ENCODE results near the gene ANKZF1.
A peak's percentile ranks its signal among the peaks of the same experiment; 100 is the strongest.

ANKZF1 gene

GRCh38 chr2:219229305-219230058 lies at the start of gene ANKZF1, which contains the start of gene ATG9A:
TSS of gene ANKZF1 (plus strand) at chr2:219229806. CDS start at chr2:219230258, 452 bp downstream.
TSS of gene ATG9A (minus strand) at chr2:219229636. CDS start at chr2:219228024, 1,612 bp downstream.
- Histone ChIP-seq H3K36me3 (ENCODE audit: control insufficient read depth, insufficient read depth, low read length) (peaks cover 9% of the 10 kb centered on the region), H3K4me1 (ENCODE audit: control insufficient read depth, insufficient read depth, low read length) (0 out of 2 replicates have a peak, but pooled peaks cover 3% of the 10 kb centered on the region), H3K9me3 (ENCODE audit: control insufficient read depth, insufficient read depth, low read length) (no peaks in the 10 kb centered on the region), H3K4me3 (ENCODE audit: low read length) (peak within 1 kb of the TSS; percentile 89), H3K27ac (ENCODE audit: low read length) (no peak within 1 kb of the TSS), H3K27me3 (ENCODE audit: control insufficient read depth, insufficient read depth, low read length) (no peaks in the 10 kb centered on the region)
- no peak for DNase-seq (ENCODE audit: low read depth, low spot score)
- no CpG with 5 or more reads among the region's 80 CpGs for WGBS (ENCODE audit: insufficient coverage, insufficient read length)

- WGBS (ENCODE audit: insufficient coverage, insufficient read length), result no CpG with 5 or more reads among the region's 5 CpGs
- 0 out of 2 replicates have a peak, but pooled peaks cover 1% of the 10 kb centered on the region for H3K4me1 ChIP-seq (ENCODE audit: control insufficient read depth, insufficient read depth, low read length)
- no peak for DNase-seq (ENCODE audit: low read depth, low spot score)
- peaks cover 32% of the 10 kb centered on the region for H3K36me3 ChIP-seq (ENCODE audit: control insufficient read depth, insufficient read depth, low read length)
- H3K4me3 ChIP-seq (ENCODE audit: low read length), result no peak overlapping the region
- H3K9me3 ChIP-seq (ENCODE audit: control insufficient read depth, insufficient read depth, low read length), result no peaks in the 10 kb centered on the region
- H3K27me3 ChIP-seq (ENCODE audit: control insufficient read depth, insufficient read depth, low read length), result no peaks in the 10 kb centered on the region
- no peak overlapping the region for H3K27ac ChIP-seq (ENCODE audit: low read length)
These were observed 48.6 kb upstream of the ANKZF1 start for GRCh38 chr2:219180961-219181360.

- H3K4me3 ChIP-seq (ENCODE audit: low read length), result no peak overlapping the region
- no CpG with 5 or more reads among the region's 6 CpGs for WGBS (ENCODE audit: insufficient coverage, insufficient read length)
These were observed 48.1 kb upstream of the ANKZF1 start for GRCh38 chr2:219181531-219181930.

GRCh38 chr2:219182331-219183150 lies 47.1 kb upstream of the ANKZF1 start:
- Histone ChIP-seq H3K27me3 (ENCODE audit: control insufficient read depth, insufficient read depth, low read length) (no peaks in the 10 kb centered on the region), H3K4me3 (ENCODE audit: low read length) (no peak overlapping the region), H3K9me3 (ENCODE audit: control insufficient read depth, insufficient read depth, low read length) (no peaks in the 10 kb centered on the region), H3K27ac (ENCODE audit: low read length) (no peak overlapping the region), H3K36me3 (ENCODE audit: control insufficient read depth, insufficient read depth, low read length) (peaks cover 32% of the 10 kb centered on the region), H3K4me1 (ENCODE audit: control insufficient read depth, insufficient read depth, low read length) (0 out of 2 replicates have a peak, but pooled peaks cover 1% of the 10 kb centered on the region)
- DNase-seq (ENCODE audit: low read depth, low spot score), result no peak
- no CpG with 5 or more reads among the region's 8 CpGs for WGBS (ENCODE audit: insufficient coverage, insufficient read length)

More at GRCh38 chr2:219181531-219181930, 48.1 kb upstream of the ANKZF1 start:
- no peaks in the 10 kb centered on the region for H3K27me3 ChIP-seq (ENCODE audit: control insufficient read depth, insufficient read depth, low read length)
- H3K36me3 ChIP-seq (ENCODE audit: control insufficient read depth, insufficient read depth, low read length), result peaks cover 32% of the 10 kb centered on the region
- 0 out of 2 replicates have a peak, but pooled peaks cover 1% of the 10 kb centered on the region for H3K4me1 ChIP-seq (ENCODE audit: control insufficient read depth, insufficient read depth, low read length)
- no peaks in the 10 kb centered on the region for H3K9me3 ChIP-seq (ENCODE audit: control insufficient read depth, insufficient read depth, low read length)
- no peak for DNase-seq (ENCODE audit: low read depth, low spot score)
- no peak overlapping the region for H3K27ac ChIP-seq (ENCODE audit: low read length)

GRCh38 chr2:219183151-219183772 lies 46.3 kb upstream of the ANKZF1 start:
- no peaks in the 10 kb centered on the region for H3K9me3 ChIP-seq (ENCODE audit: control insufficient read depth, insufficient read depth, low read length)
- H3K36me3 ChIP-seq (ENCODE audit: control insufficient read depth, insufficient read depth, low read length), result peaks cover 32% of the 10 kb centered on the region
- H3K27me3 ChIP-seq (ENCODE audit: control insufficient read depth, insufficient read depth, low read length), result no peaks in the 10 kb centered on the region
- no peak overlapping the region for H3K4me3 ChIP-seq (ENCODE audit: low read length)
- H3K4me1 ChIP-seq (ENCODE audit: control insufficient read depth, insufficient read depth, low read length), result 0 out of 2 replicates have a peak, but pooled peaks cover 1% of the 10 kb centered on the region
- H3K27ac ChIP-seq (ENCODE audit: low read length), result no peak overlapping the region
- no CpG with 5 or more reads among the region's 6 CpGs for WGBS (ENCODE audit: insufficient coverage, insufficient read length)
- DNase-seq (ENCODE audit: low read depth, low spot score), result no peak

GRCh38 chr2:219184121-219184520 lies 45.5 kb upstream of the ANKZF1 start:
- no peaks in the 10 kb centered on the region for H3K9me3 ChIP-seq (ENCODE audit: control insufficient read depth, insufficient read depth, low read length)
- no CpG with 5 or more reads among the region's 2 CpGs for WGBS (ENCODE audit: insufficient coverage, insufficient read length)
- H3K4me3 ChIP-seq (ENCODE audit: low read length), result no peak overlapping the region
- no peak for DNase-seq (ENCODE audit: low read depth, low spot score)
- H3K4me1 ChIP-seq (ENCODE audit: control insufficient read depth, insufficient read depth, low read length), result no peaks in the 10 kb centered on the region
- H3K36me3 ChIP-seq (ENCODE audit: control insufficient read depth, insufficient read depth, low read length), result peaks cover 32% of the 10 kb centered on the region
- H3K27ac ChIP-seq (ENCODE audit: low read length), result no peak overlapping the region
- H3K27me3 ChIP-seq (ENCODE audit: control insufficient read depth, insufficient read depth, low read length), result no peaks in the 10 kb centered on the region

- Histone ChIP-seq H3K9me3 (ENCODE audit: control insufficient read depth, insufficient read depth, low read length) (no peaks in the 10 kb centered on the region), H3K4me3 (ENCODE audit: low read length) (no peak overlapping the region), H3K27me3 (ENCODE audit: control insufficient read depth, insufficient read depth, low read length) (no peaks in the 10 kb centered on the region), H3K4me1 (ENCODE audit: control insufficient read depth, insufficient read depth, low read length) (no peaks in the 10 kb centered on the region), H3K36me3 (ENCODE audit: control insufficient read depth, insufficient read depth, low read length) (peaks cover 14% of the 10 kb centered on the region), H3K27ac (ENCODE audit: low read length) (no peak overlapping the region)
- DNase-seq (ENCODE audit: low read depth, low spot score), result no peak
- no CpG with 5 or more reads among the region's 7 CpGs for WGBS (ENCODE audit: insufficient coverage, insufficient read length)
These were observed 42.7 kb upstream of the ANKZF1 start for GRCh38 chr2:219186754-219187456.

- WGBS (ENCODE audit: insufficient coverage, insufficient read length), result no CpG with 5 or more reads among the region's 1 CpG
- Histone ChIP-seq H3K9me3 (ENCODE audit: control insufficient read depth, insufficient read depth, low read length) (no peaks in the 10 kb centered on the region), H3K27ac (ENCODE audit: low read length) (no peak overlapping the region), H3K4me3 (ENCODE audit: low read length) (no peak overlapping the region), H3K36me3 (ENCODE audit: control insufficient read depth, insufficient read depth, low read length) (no peaks in the 10 kb centered on the region), H3K27me3 (ENCODE audit: control insufficient read depth, insufficient read depth, low read length) (no peaks in the 10 kb centered on the region), H3K4me1 (ENCODE audit: control insufficient read depth, insufficient read depth, low read length) (no peaks in the 10 kb centered on the region)
- no peak for DNase-seq (ENCODE audit: low read depth, low spot score)
These were observed 32.2 kb upstream of the ANKZF1 start for GRCh38 chr2:219197388-219197787.

- Histone ChIP-seq H3K9me3 (ENCODE audit: control insufficient read depth, insufficient read depth, low read length) (no peaks in the 10 kb centered on the region), H3K27me3 (ENCODE audit: control insufficient read depth, insufficient read depth, low read length) (no peaks in the 10 kb centered on the region), H3K4me3 (ENCODE audit: low read length) (no peak overlapping the region), H3K27ac (ENCODE audit: low read length) (no peak overlapping the region), H3K36me3 (ENCODE audit: control insufficient read depth, insufficient read depth, low read length) (no peaks in the 10 kb centered on the region), H3K4me1 (ENCODE audit: control insufficient read depth, insufficient read depth, low read length) (no peaks in the 10 kb centered on the region)
- no CpG with 5 or more reads among the region's 5 CpGs for WGBS (ENCODE audit: insufficient coverage, insufficient read length)
- no peak for DNase-seq (ENCODE audit: low read depth, low spot score)
These were observed 30.6 kb upstream of the ANKZF1 start for GRCh38 chr2:219198974-219199373.

Data from iPS DF 6.9 (cell line).